Measurements from ENCODE around the gene C10orf143. TPM values are rescaled to one million over a fixed set of nuclear protein-coding genes. Genes with fewer than 3 reads are reported as not detected.
A peak's percentile ranks its signal among the peaks of the same experiment; 100 is the strongest.

The C10orf143 gene
- total RNA-seq, 4 donors from 2014 or later: 3.7 to 5.0 (median 4.3) TPM

GRCh38 chr10:130078120-130078519 is 32.5 kb downstream of the C10orf143 start:
- Histone ChIP-seq H3K4me1 (no peaks in the 10 kb centered on the region), H3K4me3 (no peak overlapping the region), H3K27ac (replicated peaks in 1 of 4) (no peak overlapping the region), H3K36me3 (peaks cover 0 to 34% (median 5%) of the 10 kb centered on the region in 4 donors), H3K27me3 (no peaks in the 10 kb centered on the region), H3K9me3 (no peaks in the 10 kb centered on the region)
- peak; percentile 26 for DNase-seq (ENCODE audit: extremely low spot score)
- intact Hi-C loops (cut with DNase I): no loop called here
- TF ChIP-seq POLR2A (IDR thresholded peaks at IDR 0.05; ENCODE audit: low read depth) (no peak), POLR2AphosphoS5 (IDR thresholded peaks at IDR 0.05) (no peak), CTCF (IDR thresholded peaks at IDR 0.05) (no peak), EP300 (IDR thresholded peaks at IDR 0.05) (no peak)
- 78% methylated on average over 3 of the region's 3 CpGs for WGBS

- Histone ChIP-seq H3K36me3 (peaks cover 0 to 39% (median 5%) of the 10 kb centered on the region in 4 donors), H3K27ac (replicated peaks in 1 of 4) (no peak overlapping the region), H3K27me3 (no peaks in the 10 kb centered on the region), H3K4me3 (no peak overlapping the region), H3K9me3 (peaks cover 0 to 6% (median 0%) of the 10 kb centered on the region in 4 donors), H3K4me1 (no peaks in the 10 kb centered on the region)
- TF ChIP-seq POLR2AphosphoS5 (IDR thresholded peaks at IDR 0.05) (no peak), EP300 (IDR thresholded peaks at IDR 0.05) (no peak), POLR2A (IDR thresholded peaks at IDR 0.05; ENCODE audit: low read depth) (no peak), CTCF (IDR thresholded peaks at IDR 0.05) (no peak)
- no peak for DNase-seq (ENCODE audit: extremely low spot score)
- intact Hi-C loops (cut with DNase I): no loop called here
- WGBS: 92% methylated on average over 14 of the region's 14 CpGs
Measured at GRCh38 chr10:130076681-130077080, 33.9 kb downstream of the C10orf143 start.

GRCh38 chr10:130074639-130075038 is 36.0 kb downstream of the C10orf143 start:
- Histone ChIP-seq H3K9me3 (peaks cover 0 to 6% (median 0%) of the 10 kb centered on the region in 4 donors), H3K27me3 (no peaks in the 10 kb centered on the region), H3K36me3 (peaks cover 0 to 39% (median 5%) of the 10 kb centered on the region in 4 donors), H3K27ac (replicated peaks in 1 of 4) (no peak overlapping the region), H3K4me1 (no peaks in the 10 kb centered on the region), H3K4me3 (no peak overlapping the region)
- 44% methylated on average over 1 of the region's 1 CpG for WGBS
- intact Hi-C loops (cut with DNase I): no loop called here
- no peak for DNase-seq (ENCODE audit: extremely low spot score)
- no peak for TF ChIP-seq CTCF (IDR thresholded peaks at IDR 0.05)
- TF ChIP-seq POLR2A (IDR thresholded peaks at IDR 0.05; ENCODE audit: low read depth): no peak
- TF ChIP-seq EP300 (IDR thresholded peaks at IDR 0.05): no peak
- TF ChIP-seq POLR2AphosphoS5 (IDR thresholded peaks at IDR 0.05): no peak

GRCh38 chr10:130073912-130074311 is 36.7 kb downstream of the C10orf143 start:
- Histone ChIP-seq H3K27me3 (no peaks in the 10 kb centered on the region), H3K4me1 (no peaks in the 10 kb centered on the region), H3K36me3 (peaks cover 0 to 39% (median 5%) of the 10 kb centered on the region in 4 donors), H3K27ac (replicated peaks in 1 of 4) (no peak overlapping the region), H3K4me3 (no peak overlapping the region), H3K9me3 (peaks cover 0 to 6% (median 0%) of the 10 kb centered on the region in 4 donors)
- 100% methylated on average over 8 of the region's 8 CpGs for WGBS
- DNase-seq (ENCODE audit: extremely low spot score): no peak
- TF ChIP-seq POLR2A (IDR thresholded peaks at IDR 0.05; ENCODE audit: low read depth) (no peak), EP300 (IDR thresholded peaks at IDR 0.05) (no peak), POLR2AphosphoS5 (IDR thresholded peaks at IDR 0.05) (no peak), CTCF (IDR thresholded peaks at IDR 0.05) (no peak)
- intact Hi-C loops (cut with DNase I): no loop called here

GRCh38 chr10:130072247-130072646 is 38.4 kb downstream of the C10orf143 start:
- peaks cover 3 to 47% (median 11%) of the 10 kb centered on the region in 4 donors for H3K36me3 ChIP-seq
- no peak overlapping the region for H3K27ac ChIP-seq (replicated peaks in 1 of 4)
- no peaks in the 10 kb centered on the region for H3K27me3 ChIP-seq
- H3K9me3 ChIP-seq: peaks cover 0 to 6% (median 0%) of the 10 kb centered on the region in 4 donors
- intact Hi-C loops (cut with DNase I): no loop called here
- DNase-seq (ENCODE audit: extremely low spot score): no peak
- no peaks in the 10 kb centered on the region for H3K4me1 ChIP-seq
- H3K4me3 ChIP-seq: no peak overlapping the region
- TF ChIP-seq POLR2A (IDR thresholded peaks at IDR 0.05; ENCODE audit: low read depth) (no peak), EP300 (IDR thresholded peaks at IDR 0.05) (no peak), POLR2AphosphoS5 (IDR thresholded peaks at IDR 0.05) (no peak), CTCF (IDR thresholded peaks at IDR 0.05) (no peak)
